Stimulated activated naive CD4-positive, alpha-beta T cell (primary cell): ENCODE results near the gene ZNF621.
A peak's percentile ranks its signal among the peaks of the same experiment; 100 is the strongest.
"Not testable (repeated sequence)": the region's sequence is repeated elsewhere in the genome, so short reads cannot be mapped to it uniquely, and the experiment has no call there.

Experiments used
- DNase-seq, 6 experiments: peaks; one replicate each; lab custom pipeline; 2025; lab: John Stamatoyannopoulos, UW

The ZNF621 gene

DNA sequence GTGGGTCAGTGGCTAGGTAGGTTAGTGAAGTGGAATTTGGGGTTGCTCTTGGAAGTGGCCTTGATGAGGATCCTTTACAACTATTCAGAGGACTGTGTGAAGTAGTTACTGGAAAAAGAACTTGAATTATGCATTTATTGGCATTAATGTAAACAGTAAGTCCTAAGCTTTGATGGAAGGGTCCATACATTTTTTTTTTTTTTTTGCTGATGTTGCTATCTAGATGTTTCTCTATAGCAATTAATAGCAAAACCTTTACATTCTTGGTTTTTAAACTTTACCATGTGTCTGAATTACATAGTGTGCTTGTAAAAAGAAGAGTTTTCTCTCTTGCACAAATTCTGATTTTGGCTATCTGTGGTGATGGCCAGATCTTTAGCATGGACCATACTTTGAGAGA, 9.5 kb downstream of the ZNF621 start:
- no peak for DNase-seq

DNA sequence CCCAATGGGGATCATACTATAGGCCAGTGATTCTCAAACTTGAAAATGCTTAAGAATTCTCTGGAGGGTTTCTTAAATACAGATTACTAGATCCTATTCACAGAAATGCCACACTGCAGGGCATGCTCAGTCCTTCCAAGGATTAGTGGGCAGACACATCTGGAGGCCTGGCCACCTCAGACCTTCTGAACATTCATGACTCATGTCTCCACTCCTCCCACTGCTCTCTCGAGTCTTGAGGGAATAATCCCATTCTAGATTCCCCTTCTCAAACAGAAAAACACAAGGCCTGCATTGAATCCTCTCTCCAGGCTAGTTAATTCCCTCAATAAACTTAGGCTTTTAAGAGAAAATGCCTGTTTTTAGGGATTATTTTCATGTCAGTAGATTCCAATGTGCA, 22.1 kb downstream of the ZNF621 start:
- DNase-seq: no peak

DNA sequence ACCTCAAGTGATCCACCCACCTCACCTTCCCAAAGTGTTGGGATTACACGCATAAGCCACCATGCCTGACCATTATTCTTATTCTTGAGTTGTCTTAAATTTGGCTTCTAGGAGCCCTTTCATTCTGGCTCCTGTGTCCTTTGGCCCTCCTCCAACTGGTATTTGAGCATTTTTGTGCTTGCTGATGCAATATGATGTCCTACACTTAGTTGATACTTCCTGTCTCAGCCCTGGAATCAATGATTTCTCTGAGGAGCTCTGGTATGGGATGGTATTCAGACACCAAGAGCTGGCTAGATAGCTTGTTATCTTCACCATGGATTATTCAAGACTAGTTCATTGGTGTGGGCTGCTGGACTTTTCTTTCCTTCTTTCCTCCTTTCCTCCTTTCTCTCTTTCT, 25.4 kb downstream of the ZNF621 start:
- no peak for DNase-seq

DNA sequence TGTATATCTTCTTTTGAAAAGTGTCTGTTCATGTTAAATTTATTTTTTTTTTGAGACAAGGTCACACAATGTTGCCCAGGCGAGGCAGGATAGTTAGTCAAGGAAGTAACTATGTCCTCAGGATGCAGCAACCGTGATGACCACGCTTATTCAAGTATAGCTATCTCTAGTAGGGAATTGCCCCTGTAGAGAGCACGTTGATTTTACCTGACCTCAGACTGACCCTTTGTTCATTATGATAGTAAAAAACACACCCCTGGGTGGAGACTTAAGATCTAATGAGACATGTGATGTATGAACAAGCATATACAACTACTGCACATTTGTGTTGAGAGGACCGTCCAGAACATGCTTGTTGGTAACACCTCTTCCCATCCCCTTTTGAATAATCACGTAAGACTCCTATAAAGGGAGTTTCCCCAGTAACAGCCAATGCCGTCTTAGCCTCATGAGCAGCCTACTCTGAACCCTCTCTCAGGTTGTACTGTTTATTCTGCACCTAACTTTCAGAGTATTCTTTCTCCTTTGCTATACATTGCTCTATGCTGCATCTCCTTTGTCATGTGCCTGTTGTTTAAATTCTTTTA, 32.9 kb downstream of the ZNF621 start:
- no peak for DNase-seq

DNA sequence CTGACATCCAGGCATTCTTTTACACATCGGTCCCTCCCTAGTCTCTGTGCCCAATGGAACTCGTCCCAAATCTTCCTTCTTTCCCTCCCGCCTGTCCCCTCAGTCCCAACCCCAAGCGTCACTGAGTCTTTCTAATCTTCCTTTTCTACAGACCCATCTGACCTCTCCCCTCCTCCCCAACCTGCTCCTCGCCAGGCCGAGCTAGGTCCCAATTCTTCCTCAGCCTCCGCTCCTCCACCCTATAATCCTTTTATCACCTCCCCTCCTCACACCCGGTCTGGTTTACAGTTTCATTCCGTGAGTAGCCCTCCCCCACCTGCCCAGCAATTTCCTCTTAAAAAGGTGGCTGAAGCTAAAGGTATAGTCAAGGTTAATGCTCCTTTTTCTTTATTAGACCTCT, 37.7 kb downstream of the ZNF621 start:
- not testable (repeated sequence) for DNase-seq

DNA sequence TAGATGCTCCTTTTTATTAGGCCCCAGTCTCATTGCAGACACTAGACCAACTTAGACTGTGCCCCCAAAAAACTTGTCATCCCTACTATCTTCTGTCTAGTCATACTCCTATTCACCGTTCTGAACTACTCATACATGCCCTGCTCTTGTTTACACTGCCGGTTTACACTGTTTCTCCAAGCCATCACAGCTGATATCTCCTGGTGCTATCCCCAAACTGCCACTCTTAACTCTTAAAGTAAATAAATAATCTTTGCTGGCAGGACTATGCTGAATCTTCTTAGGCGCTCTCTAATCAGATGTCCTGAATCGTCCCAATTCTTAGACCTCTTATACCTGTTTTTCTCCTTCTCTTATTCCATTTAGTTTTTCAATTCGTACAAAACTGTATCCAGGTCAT, 40.9 kb downstream of the ZNF621 start:
- not testable (repeated sequence) for DNase-seq

DNA sequence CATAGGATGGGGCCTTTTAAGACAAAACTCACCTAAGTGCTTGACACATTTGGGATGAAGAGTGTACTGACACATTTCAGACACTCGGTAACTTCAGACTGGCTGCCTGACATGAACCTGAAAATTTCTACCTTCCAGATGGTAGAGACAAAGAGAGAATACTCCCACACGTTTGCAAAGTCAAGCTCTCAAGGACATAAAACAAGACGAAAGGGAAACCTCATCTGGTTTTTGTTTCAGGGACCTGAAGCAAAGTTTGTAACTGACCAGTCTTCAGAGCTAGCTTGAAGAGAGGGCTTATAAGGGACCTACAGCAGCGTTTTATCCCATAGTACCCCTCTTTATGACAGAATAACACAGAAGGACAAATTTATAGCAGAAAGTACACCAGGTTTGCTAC, 41.9 kb downstream of the ZNF621 start:
- no peak for DNase-seq

DNA sequence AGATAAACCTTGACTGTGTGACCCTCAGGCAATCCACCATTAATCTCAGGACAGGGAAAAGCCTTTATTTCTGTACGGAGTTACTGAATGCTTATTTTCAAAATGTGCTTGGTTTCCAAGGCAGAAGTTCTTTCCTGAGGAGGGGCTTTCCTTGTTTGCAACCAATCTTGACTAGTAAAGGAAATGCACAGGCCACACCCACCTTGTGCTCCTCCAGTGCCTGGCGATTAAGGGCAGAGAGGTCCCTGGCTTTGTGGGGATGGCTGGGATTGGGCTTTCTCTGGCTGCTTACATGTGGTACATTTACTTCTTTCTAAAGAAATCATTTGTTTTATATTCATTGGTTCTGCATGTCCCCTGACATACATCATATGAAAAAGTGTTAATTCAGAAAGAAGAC, 47.8 kb downstream of the ZNF621 start:
- DNase-seq: no peak

DNA sequence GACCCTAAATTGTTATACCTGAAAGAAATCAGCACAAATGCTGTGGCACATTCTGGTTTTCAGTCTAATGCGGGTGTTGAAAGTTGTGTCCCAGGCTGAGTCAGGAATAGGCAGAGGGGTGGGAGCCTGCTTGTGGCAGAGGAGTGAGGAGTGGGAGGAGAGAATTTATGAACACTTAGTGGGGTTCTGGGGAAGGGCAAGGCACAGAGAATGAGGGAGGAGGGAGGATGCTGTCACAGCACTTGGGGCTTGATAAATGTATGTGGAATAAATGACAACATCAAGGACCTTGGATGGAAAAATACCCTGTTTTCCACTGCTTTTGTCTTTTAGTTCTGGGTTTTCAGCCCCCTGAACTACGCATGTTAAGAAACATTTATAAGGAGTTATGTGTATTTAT, 49.3 kb downstream of the ZNF621 start:
- DNase-seq: no peak

DNA sequence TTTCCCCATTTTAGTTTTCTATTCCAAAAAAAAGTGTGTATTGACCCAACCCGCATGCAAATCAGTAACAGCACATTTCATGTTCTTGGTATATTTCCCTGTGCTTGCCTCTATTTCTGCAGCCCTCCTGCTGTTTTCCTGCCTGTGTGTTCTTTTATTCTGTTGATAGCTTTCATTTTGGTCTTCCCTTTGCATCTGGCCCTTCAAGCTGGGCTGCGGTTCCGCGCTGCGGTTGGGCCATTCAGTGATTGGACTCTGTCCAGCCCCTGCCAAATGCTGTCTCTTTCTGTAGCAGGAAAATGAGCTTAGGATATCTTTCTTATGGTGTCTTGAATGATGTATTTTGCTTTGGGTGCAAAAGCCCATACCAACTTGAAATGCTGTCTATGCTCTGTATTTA, 49.9 kb downstream of the ZNF621 start:
- no peak for DNase-seq

DNA sequence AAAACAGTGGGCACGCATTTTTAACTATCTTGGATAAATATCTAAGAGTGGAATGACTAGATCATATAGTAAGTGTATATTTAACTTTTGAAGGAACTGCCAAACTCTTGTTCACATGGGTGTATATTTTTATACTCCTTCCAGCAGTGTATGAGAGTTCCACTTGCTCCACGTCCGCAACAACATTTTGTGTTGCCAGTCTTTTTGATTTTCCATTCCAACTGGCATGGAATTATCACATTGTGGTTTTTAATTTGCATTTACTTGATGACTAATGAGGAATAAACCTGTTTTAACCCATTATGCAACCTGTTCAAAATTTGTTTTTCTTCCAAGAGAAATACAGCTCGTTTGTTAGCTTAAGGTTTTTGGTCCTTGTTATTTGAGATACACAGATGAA, 51.6 kb downstream of the ZNF621 start:
- no peak for DNase-seq

DNA sequence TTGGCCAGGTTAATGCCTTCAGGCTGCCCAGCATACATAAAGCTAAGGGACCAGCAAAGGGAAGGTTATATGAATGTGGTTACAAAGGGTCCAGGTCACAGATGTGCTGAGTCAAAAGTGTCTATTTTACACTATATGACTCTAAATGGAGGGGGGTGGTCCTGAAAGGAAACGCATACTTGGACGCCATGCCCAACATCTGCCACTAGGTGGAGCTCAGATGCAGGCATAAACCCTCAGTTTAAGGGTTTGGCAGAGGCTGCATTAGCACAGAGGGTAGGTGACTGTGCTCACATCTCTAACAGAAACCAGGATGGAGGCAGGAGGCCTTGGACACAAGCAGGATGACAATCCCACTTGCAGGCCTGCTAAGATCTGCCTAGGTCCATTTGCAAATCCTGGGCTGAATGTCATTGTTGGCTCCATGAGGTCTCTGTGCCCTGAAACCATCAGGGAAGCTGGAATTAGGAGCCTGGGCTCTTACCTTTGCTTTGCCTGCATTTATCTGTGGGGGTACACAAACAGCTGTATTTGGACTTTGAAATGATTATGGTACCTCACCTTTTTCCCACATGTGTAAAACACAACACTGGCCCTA, 55.8 kb downstream of the ZNF621 start:
- peak; percentile 1 to 63 (median 24) for DNase-seq

DNA sequence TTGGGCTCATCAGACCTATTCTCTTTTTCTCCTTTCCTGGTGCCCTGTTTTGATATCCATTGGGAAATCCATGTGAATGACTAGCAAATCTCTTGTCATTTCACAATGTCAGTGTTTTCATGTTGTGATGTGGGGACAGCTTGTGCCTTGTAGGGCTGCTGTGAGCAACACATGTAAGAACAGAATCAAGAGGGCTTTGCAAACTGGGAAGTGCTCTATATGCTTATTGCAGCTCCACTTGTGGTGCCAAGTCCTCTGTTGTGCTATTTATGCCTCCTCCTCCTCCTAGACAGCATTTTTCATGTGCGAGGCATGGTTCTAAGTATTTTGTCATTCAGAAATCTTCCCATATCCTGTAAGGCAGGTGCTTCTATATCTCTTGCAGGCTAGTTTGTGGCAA, 56.4 kb downstream of the ZNF621 start:
- no peak for DNase-seq

DNA sequence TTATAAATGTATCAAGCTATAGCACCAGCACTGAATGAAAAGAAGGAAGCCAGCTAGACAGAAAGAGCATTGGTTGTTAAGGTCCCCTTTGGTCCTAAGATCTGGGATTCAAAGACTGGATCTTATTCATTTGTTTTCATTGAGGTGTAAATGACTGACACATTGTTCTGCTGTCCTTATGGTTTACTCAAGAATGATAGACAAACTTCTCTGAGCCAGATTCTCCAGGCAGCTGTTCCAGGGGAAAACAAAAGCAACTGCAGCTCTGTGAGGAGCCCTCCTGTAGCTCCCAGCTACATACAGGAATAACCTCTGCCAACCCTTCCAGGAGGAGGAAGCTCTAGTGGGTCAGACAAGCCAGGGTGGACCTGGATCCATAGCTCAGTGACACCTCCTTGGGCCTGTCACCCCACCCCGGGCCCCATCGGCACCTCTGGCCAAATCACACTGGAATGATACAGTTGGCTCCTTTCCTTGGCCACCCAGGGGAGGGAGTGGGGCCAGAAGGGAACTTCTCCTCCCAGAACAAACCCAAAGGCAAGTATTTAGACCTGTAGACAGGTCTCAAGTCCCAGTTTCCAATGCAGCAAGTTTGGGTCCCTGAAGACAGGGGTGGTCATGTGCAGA, 57.8 kb downstream of the ZNF621 start:
- DNase-seq: no peak

DNA sequence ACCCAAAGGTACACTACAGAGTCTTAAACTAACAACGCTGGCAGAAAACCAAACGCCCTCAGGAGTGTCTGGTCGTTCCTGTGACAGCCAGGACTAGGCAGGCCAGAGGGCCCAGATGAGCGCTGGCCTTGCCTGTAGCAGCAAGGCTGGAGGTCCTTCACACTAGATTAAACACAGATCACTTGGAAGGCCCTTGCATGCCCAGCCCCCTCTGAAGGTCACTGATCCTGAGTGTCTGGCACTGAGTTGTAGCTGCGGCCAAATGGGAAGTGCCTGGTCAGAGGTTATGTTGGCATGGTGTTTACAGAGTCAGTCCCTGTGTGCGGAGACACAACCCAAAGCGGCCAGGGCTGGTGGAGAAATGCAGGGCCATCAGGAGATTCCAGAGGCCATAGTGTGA, 58.9 kb downstream of the ZNF621 start:
- no peak for DNase-seq

DNA sequence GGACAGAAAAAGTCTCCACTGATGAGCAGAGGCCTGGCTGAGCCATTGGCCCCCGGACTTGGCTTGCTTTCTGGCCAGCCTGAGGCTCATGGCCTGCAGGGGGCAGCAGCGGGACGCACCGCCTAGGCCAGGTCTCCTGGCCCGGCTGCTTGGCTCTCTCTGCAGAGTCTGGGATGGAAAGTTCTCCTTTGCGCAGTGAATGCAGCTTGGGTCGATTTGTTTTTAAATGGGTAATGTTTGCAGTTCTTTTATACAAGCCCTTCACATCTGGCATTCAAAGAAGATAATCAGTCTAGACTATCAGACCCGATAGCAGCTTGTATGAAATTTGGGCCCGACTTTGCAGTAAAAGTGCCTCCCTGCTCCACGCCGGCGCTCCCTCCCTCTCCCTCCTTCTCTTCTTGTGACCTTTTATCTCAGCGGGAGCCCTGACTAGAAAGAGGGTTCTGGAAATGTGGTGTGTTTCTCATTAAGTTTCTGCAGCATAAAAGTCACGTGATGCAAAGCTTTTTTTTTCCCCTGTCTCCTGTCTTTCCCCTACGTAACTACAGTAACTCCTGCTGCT, 59.9 kb downstream of the ZNF621 start:
- peak; percentile 23 to 69 (median 54) for DNase-seq

DNA sequence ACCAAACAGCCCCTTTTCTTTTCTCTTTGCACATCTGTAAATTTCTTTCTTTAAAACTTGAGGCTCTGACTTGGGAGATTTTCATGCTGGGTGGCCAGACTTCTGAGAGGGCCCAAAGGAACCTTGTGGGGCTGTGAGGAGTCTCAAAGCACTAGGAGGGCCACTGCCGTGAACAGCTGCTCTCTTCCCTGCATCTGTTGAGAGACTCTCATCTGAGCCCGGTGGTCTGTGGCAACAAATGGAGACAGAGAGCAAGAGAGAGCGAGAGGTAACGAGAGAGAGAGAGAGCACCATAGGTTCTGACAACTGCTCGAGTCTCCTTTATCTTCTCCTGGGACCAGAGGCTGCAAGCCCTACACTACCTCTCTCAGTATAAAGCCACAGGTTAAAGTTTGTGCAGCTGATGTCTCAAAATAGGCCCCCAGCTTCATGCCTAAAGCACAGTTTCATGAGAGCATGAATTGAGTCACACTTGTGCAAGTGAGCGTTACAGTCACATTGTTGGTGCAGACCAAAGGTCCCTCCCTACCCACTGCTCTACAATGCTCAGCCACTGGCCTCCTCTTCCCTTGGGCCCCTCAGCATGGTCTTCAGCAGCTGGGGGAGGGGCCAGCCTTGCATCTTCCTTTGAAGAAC, 60.7 kb downstream of the ZNF621 start:
- no peak for DNase-seq

DNA sequence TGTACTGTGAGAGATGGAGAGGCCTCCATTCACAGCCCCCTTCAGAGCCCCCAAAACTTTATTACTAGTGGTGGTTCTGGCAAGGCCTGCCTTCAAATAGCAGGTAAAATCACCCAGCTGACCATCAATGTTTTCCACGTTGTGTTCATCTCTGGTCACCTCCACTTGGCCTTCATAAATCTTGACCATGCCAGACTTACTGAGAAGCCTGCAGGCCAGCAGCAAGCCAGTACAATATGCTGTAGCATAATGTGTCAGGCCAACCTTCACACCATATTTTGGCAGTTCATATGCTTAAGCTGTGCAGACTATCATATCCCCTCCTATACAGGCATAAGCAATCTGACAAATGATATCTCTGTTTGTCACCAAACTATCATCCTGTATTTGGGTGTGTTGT, 62.1 kb downstream of the ZNF621 start:
- no peak for DNase-seq

DNA sequence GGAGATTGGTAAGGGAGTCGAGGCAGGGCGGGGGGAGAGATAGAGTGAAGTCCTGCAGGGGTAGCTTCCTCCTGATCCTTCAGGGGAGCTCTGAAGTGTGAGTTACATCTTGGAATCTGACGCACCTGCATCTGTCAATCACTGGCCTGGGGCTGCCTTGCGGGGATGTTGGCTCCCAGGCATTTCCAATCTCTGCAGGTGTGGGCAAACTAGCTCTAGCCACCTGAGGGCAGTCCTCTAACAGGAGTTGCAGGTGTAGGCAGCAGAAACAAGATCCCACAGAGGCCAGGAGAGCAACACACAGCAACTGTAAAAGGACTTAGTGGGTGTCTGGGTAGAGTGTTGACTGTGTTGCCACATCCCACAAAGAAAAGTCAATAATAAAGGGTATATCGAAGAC, 63.6 kb downstream of the ZNF621 start:
- DNase-seq: no peak
